Lower leg skin (tissue), 4 donors: Measurements from ENCODE around the gene STATH. TPM values are rescaled to one million over a fixed set of nuclear protein-coding genes. Genes with fewer than 3 reads are reported as not detected.
"Not testable (repeated sequence)": the region's sequence is repeated elsewhere in the genome, so short reads cannot be mapped to it uniquely, and the experiment has no call there.

Source experiments
- DNase-seq, 2 donors: peaks; one replicate each; pipeline ENCODE4 v3.0.0-alpha.2; 2019; ENCODE audit warnings: low spot score in 2 of 2
- H3K4me3 ChIP-seq: fragments of 200-600 bp; sonication (generic); 2 replicates; pipeline ENCODE4 v1.5.1; 2017; ENCODE audit warnings: mild to moderate bottlenecking, low read depth; ENCODE audit not compliant: poor library complexity, severe bottlenecking
- CTCF ChIP-seq, 3 donors: fragments of 450-650 bp; IDR thresholded peaks; one replicate each; pipeline ENCODE4 v1.5.1; 2016; ENCODE audit warnings: antibody characterized with exemption in 3 of 3, mild to moderate bottlenecking in 3 of 3, moderate library complexity in 2 of 3
- POLR2A ChIP-seq, 2 donors: fragments of 450-650 bp; IDR thresholded peaks; one replicate each; pipeline ENCODE4 v1.6.1; 2016 to 2017; ENCODE audit warnings: antibody characterized with exemption in 2 of 2, mild to moderate bottlenecking in 1 of 2, moderate library complexity in 1 of 2
- WGBS, 2 donors: methylation state at CpG; one replicate each; pipeline ENCODE4 v1.1.5; 2018; 5-methylcytosine and 5-hydroxymethylcytosine counted together
- intact Hi-C: fragments of 100-400 bp; cut with DNase I; formaldehyde crosslinking; loops from one replicate; pipeline ENCODE4 v1.15.0; 2023; ENCODE audit warnings: low total_unique reads
- total RNA-seq, 4 donors: library from RNA; depleted of rRNA; stranded (reverse); fragments of >200 nt; gene quantifications; one replicate each; pipeline ENCODE4 v1.1.0, GENCODE V29; 2016

Gene STATH
- total RNA-seq, 4 donors from 2014 or later = not detected

GRCh38 chr4:70041652-70042286, 46.0 kb downstream of the STATH start:
- TF ChIP-seq POLR2A (IDR thresholded peaks at IDR 0.05) = no peak
- no peak for TF ChIP-seq CTCF (IDR thresholded peaks at IDR 0.05)
- H3K4me3 ChIP-seq = no peak overlapping the region
- 92 to 93% methylated on average over 7 of the region's 7 CpGs for WGBS, 2 donors
- no peak for DNase-seq
- intact Hi-C loops = no loop called here

- DNase-seq, H3K4me3 ChIP-seq, intact Hi-C loops: not testable (repeated sequence)
- WGBS, 2 donors = 77 to 81% methylated on average over 6 of the region's 6 CpGs
Measured at GRCh38 chr4:70050138-70050537, 54.4 kb downstream of the STATH start, which contains the start of gene HTN1. TSS of gene HTN1 (plus strand) at chr4:70050438. CDS start at chr4:70053077, 2,639 bp downstream.

Other genes with a start within 250 kb of the STATH start
- gene SULT1B1, start 235.3 kb upstream of the STATH start, total RNA-seq = under 1 TPM; 0.10 to 0.30 (median 0.18) TPM
- 10 to 100 TPM; 15.7 to 45.2 (median 34.3) TPM for gene SULT1E1, start 135.8 kb upstream of the STATH start, total RNA-seq
- gene CSN1S1, start 64.9 kb upstream of the STATH start, total RNA-seq = 1 to 10 TPM in 1 of 4 donors, not detected in 3; 3.7 TPM
- gene CSN2, start 30.2 kb upstream of the STATH start, total RNA-seq = not detected
- gene HTN3, start 32.5 kb downstream of the STATH start, total RNA-seq = not detected
- gene HTN1, start 54.5 kb downstream of the STATH start, total RNA-seq = not detected
- not detected for gene PRR27, start 158.3 kb downstream of the STATH start, total RNA-seq
- not detected for gene ODAM, start 199.8 kb downstream of the STATH start, total RNA-seq
- gene FDCSP, start 230.2 kb downstream of the STATH start, total RNA-seq = not detected
- gene CSN3, start 246.6 kb downstream of the STATH start, total RNA-seq = not detected